Aorta (tissue), 5 donors: ENCODE data around the gene OR2AE1. TPM values are rescaled to one million over a fixed set of nuclear protein-coding genes. Genes with fewer than 3 reads are reported as not detected.
"Not testable (repeated sequence)": the region's sequence is repeated elsewhere in the genome, so short reads cannot be mapped to it uniquely, and the experiment has no call there.

ENCODE experiments used
- ATAC-seq: fragments of 200-7000 bp; cut with Tn5 transposase; one replicate; pipeline ENCODE4 v1.9.1; 2022; ENCODE audit warnings: moderate library complexity; ENCODE audit not compliant: low FRiP score
- DNase-seq, 2 donors: peaks; one replicate each; pipeline ENCODE4 v3.0.0-alpha.2; 2020
- H3K27ac ChIP-seq, 2 donors: one replicate each; pipeline ENCODE4 v1.5.1; 2013; ENCODE audit warnings: low read length in 2 of 2, mild to moderate bottlenecking in 2 of 2, moderate library complexity in 2 of 2, control low read depth in 1 of 2, inconsistent platforms in 1 of 2, low read depth in 1 of 2
- H3K27me3 ChIP-seq, 2 donors: one replicate each; pipeline ENCODE4 v1.6.1; 2013; ENCODE audit warnings: control low read depth in 1 of 2, low read length in 1 of 2, mild to moderate bottlenecking in 1 of 2, moderate library complexity in 1 of 2; ENCODE audit not compliant: insufficient read depth in 2 of 2, control insufficient read depth in 1 of 2
- H3K36me3 ChIP-seq, 2 donors: one replicate each; pipeline ENCODE4 v1.6.1; 2013; ENCODE audit warnings: control low read depth in 1 of 2, low read length in 1 of 2, mild to moderate bottlenecking in 1 of 2; ENCODE audit not compliant: insufficient read depth in 2 of 2, control insufficient read depth in 1 of 2
- H3K4me1 ChIP-seq, 2 donors: one replicate each; pipeline ENCODE4 v1.6.1; 2013; ENCODE audit warnings: low read length in 2 of 2, control low read depth in 1 of 2, mild to moderate bottlenecking in 1 of 2, moderate library complexity in 1 of 2; ENCODE audit not compliant: insufficient read depth in 2 of 2, control insufficient read depth in 1 of 2
- H3K4me3 ChIP-seq, 2 donors: one replicate each; pipeline ENCODE4 v1.5.1; 2013; ENCODE audit warnings: low read length in 2 of 2, control low read depth in 1 of 2, mild to moderate bottlenecking in 1 of 2
- H3K9me3 ChIP-seq: one replicate; pipeline ENCODE4 v1.6.1; 2013; ENCODE audit warnings: mild to moderate bottlenecking, low read length; ENCODE audit not compliant: control insufficient read depth
- whole genome bisulfite sequencing, 2 donors: extraction: QIAGEN DNeasy Blood & Tissue Kit; methylation state at CpG; one replicate each; pipeline ENCODE4 v1.1.7; 2013; 5-methylcytosine and 5-hydroxymethylcytosine counted together
- intact Hi-C, 2 donors: fragments of 100-400 bp; cut with DNase I; formaldehyde crosslinking; loops; one replicate each; pipeline versions ENCODE4 v1.14.2 to v1.15.0; 2022
- polyA plus RNA-seq, 2 donors: library from polyadenylated mRNA; stranded (reverse); fragments of 200-250 nt; gene quantifications; one replicate each; pipeline ENCODE4 v1.2.3, GENCODE V29; 2013
- total RNA-seq, 2 donors: library from RNA; stranded (reverse); fragmentation: NEBNext Ultra II Directional; extraction: Animal tissue kit (Norgen Biotek cat#: 25700); gene quantifications; one replicate each; pipeline ENCODE4 v1.2.1, GENCODE V29; 2021
- donor health status: healthy with polysubstance abuse.
- donor health status: Bipolar disorder and iron deficiency.
- donor health status: DM: no; HTN: no; CAD: no.
- donor health status: DM: no; HTN: no; CAD: no.
- donor health status: DM: yes; HTN: yes; CAD: no.

The OR2AE1 gene
- total and polyA plus RNA-seq, 4 donors, result 0.36 TPM; not detected in 3

DNA sequence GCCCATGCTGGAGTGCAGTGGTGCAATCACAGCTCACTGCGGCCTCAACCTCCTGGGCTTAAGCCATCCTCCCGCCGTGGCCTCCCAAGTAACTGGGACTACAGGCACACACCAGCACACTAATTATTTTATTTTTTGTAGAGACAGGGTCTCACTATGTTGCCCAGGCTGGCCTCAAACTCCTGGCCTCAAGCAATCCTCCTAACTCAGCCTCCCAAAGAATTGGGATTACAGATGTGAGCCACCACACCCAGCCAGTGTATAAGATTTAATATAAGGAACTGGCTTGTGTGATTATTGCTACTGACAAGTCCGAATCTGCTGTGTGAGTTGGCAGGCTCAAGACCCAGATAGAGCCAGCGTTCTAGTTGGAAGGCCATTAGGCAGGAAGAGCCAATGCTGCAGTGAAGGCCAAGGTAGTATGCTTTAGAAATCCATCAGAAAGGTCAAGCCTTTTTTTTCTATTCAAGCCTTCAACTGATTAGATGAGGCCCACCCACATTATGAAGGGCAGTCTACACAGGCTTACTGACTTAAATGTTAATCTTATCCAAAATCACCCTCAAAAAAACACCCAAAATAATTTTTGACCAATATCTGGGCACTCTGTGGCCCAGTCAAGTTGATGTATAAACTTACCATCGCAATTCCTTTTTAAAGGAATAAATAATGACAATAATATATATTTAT, 23.1 kb upstream of the OR2AE1 start:
- intact Hi-C loops, result no loop called here
- Histone ChIP-seq H3K27ac (no peak overlapping the region), H3K4me3 (no peak overlapping the region), H3K9me3 (no peaks in the 10 kb centered on the region), H3K4me1 (no peaks in the 10 kb centered on the region), H3K27me3 (no peaks in the 10 kb centered on the region), H3K36me3 (peaks cover 11 to 13% of the 10 kb centered on the region in 2 donors)
- WGBS, 2 donors, result 96 to 98% methylated on average over 6 of the region's 6 CpGs
- ATAC-seq, result no peak
- DNase-seq, result no peak

DNA sequence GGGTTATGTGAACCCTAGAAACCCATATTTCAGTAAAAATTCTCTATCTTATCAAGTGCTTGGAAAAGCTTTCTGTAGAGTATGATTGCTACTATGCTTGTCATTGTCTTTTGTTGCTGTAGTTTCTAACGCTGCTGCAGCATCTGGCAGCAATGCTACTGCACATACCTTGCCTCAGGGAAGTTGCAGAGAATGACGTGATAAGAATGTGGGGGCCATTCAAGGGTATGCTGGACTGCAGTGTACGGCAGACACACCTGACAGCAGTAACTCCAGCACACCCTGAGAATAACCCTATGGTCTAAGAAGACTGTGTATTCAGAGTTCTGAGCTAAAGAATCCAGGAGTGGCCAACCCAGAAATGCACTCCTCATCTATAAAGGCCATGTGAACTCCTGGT, 22.0 kb upstream of the OR2AE1 start:
- ATAC-seq (no peak), DNase-seq (no peak)
- H3K4me3 ChIP-seq, result no peak overlapping the region
- intact Hi-C loops, result no loop called here
- H3K36me3 ChIP-seq, result peaks cover 11 to 13% of the 10 kb centered on the region in 2 donors
- no peaks in the 10 kb centered on the region for H3K9me3 ChIP-seq
- H3K27ac ChIP-seq, result no peak overlapping the region
- H3K4me1 ChIP-seq, result no peaks in the 10 kb centered on the region
- 58 to 59% methylated on average over 3 of the region's 3 CpGs for WGBS, 2 donors
- no peaks in the 10 kb centered on the region for H3K27me3 ChIP-seq

DNA sequence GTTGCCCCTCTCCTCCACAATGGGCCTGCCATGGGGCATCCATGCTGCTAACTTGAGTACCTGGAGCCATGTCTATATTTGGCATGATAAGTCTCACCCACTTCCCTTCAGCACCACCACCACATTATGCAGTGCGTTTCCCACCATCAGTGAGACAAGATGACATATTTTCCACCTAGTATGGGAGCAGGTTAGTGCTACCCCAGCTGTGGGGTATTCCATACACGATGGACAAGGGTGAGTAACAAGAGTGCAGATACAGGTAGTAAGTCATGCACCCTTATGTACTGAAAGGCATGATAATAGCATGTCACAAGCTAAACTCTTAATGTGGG, 21.2 kb upstream of the OR2AE1 start:
- ATAC-seq, result no peak
- Histone ChIP-seq H3K27me3 (no peaks in the 10 kb centered on the region), H3K4me3 (no peak overlapping the region), H3K27ac (no peak overlapping the region), H3K9me3 (no peaks in the 10 kb centered on the region), H3K4me1 (no peaks in the 10 kb centered on the region), H3K36me3 (peaks cover 8 to 11% of the 10 kb centered on the region in 2 donors)
- intact Hi-C loops, result no loop called here
- DNase-seq, result no peak
- 88 to 92% methylated on average over 2 of the region's 2 CpGs for WGBS, 2 donors

DNA sequence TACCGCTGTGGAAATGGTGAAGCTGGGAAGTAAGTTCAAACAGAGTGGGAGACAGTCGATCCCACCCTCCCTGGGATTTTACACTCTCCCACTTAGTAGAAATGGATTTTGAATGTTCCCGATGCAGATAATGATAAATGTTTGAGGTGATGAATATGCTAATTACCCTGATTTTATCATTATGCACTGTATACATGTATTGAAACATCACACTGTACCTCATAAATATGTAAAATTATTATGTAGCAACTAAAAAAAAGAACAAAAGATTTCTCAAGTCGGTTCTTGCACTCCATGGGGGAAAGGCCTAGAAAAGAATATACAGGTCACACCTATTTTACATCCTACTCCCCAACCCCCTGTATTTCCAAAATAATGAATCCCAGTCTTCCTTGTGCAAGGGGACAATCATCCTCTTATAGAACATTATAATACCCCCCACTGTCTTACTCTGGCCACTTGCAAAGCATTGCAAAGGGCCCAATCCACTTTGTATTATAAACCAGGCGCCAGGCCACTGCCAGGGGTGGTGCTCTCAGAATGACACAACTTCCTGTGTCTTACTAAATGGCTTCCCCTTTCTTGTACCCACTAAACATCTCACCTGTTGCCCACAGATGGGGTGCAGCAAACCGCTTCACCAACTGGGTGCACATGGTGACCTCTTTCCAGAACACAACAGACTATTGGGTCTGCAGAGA, 20.6 kb upstream of the OR2AE1 start:
- H3K27ac ChIP-seq, result no peak overlapping the region
- ATAC-seq (no peak), DNase-seq (no peak)
- no peak overlapping the region for H3K4me3 ChIP-seq
- H3K9me3 ChIP-seq, result no peaks in the 10 kb centered on the region
- H3K27me3 ChIP-seq, result no peaks in the 10 kb centered on the region
- H3K4me1 ChIP-seq, result no peaks in the 10 kb centered on the region
- WGBS, 2 donors, result 89 to 90% methylated on average over 6 of the region's 6 CpGs
- peaks cover 5 to 8% of the 10 kb centered on the region in 2 donors for H3K36me3 ChIP-seq
- intact Hi-C loops, result no loop called here

DNA sequence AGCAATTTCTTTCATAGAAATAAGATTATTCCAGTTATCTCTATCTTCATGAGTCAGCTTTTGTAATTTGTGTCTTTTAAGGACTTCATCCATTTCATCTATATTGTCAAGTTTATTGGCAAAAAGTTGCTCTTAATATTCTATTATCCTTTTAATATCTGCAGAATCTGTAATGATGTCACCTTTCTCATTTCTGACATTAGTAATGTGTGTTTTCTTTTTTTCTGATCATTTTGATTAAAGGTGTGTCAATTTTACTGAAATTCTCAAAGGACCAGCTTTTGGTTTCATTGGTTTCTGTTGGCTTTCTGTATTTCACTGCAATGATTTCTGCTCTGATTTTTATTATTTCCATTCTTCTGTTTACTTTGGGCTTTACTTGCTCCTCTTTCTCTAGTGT, 17.9 kb upstream of the OR2AE1 start:
- Histone ChIP-seq H3K27me3 (no peaks in the 10 kb centered on the region), H3K27ac (no peak overlapping the region), H3K9me3 (no peaks in the 10 kb centered on the region), H3K36me3 (peaks cover 4 to 7% of the 10 kb centered on the region in 2 donors), H3K4me1 (no peaks in the 10 kb centered on the region), H3K4me3 (no peak overlapping the region)
- ATAC-seq (no peak), DNase-seq (no peak)
- intact Hi-C loops, result no loop called here

DNA sequence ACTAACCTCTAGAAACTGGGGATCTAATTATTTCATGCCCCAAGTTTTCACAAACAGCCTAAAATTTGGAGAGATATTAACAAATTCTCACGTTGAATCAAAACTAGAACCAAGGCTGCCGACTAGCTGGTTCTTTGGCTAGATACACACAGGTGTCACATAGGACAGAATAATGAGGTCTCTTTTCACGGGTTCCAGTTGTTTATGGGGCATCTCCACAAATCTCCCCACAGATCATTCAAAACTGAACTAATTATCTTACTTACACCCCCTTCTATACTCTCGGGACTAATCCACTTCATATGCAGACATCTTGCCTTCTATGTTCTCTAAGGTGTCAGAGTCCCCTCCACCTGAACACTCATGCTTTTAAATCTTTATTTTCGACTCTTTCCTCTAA, 16.4 kb upstream of the OR2AE1 start:
- Histone ChIP-seq H3K27me3 (no peaks in the 10 kb centered on the region), H3K9me3 (no peaks in the 10 kb centered on the region), H3K4me3 (no peak overlapping the region), H3K27ac (no peak overlapping the region), H3K4me1 (no peaks in the 10 kb centered on the region), H3K36me3 (peaks cover 3 to 5% of the 10 kb centered on the region in 2 donors)
- DNase-seq, result no peak
- intact Hi-C loops, result no loop called here
- 71 to 73% methylated on average over 5 of the region's 5 CpGs for WGBS, 2 donors
- ATAC-seq, result no peak

DNA sequence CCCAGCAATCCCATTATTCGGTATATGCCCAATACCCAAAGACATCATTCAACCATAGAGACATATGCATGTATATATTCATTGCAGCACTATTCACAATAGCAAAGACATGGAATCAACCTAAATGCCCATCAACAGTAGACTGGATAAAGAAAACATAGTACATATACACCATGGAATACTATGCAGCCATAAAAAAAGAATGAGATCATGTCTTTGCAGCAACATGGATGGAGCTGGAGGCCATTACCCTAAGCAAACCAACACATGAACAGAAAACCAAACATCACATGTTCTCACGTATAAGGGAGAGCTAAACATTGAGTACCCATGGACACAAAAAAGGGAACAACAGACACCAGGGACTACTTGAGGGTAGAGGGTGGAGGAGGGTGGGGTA, 13.5 kb upstream of the OR2AE1 start:
- intact Hi-C loops, H3K36me3 ChIP-seq: not testable (repeated sequence)
- 87 to 96% methylated on average over 2 of the region's 2 CpGs for WGBS, 2 donors

DNA sequence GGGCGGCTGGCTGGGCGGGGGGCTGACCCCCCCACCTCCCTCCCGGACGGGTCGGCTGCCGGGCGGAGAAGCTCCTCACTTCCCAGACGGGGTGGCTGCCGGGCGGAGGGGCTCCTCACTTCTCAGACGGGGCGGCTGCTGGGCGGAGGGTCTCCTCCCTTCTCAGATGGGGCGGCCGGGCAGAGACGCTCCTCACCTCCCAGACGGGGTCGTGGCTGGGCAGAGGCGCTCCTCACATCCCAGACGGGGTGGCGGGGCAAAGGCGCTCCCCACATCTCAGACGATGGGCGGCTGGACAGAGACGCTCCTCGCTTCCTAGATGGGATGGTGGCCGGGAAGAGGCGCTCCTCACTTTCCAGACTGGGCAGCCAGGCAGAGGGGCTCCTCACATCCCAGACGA, 11.5 kb upstream of the OR2AE1 start:
- H3K36me3 ChIP-seq, ATAC-seq, H3K27me3 ChIP-seq, intact Hi-C loops, H3K9me3 ChIP-seq, H3K4me1 ChIP-seq, DNase-seq, H3K4me3 ChIP-seq, H3K27ac ChIP-seq: not testable (repeated sequence)
- WGBS, 2 donors, result 84 to 93% methylated on average over 8 to 27 of the region's 29 CpGs

More for the DNA sequence above, 13.5 kb upstream of the OR2AE1 start:
- ATAC-seq, H3K9me3 ChIP-seq, DNase-seq, H3K4me1 ChIP-seq, H3K27ac ChIP-seq, H3K27me3 ChIP-seq, H3K4me3 ChIP-seq: not testable (repeated sequence)

DNA sequence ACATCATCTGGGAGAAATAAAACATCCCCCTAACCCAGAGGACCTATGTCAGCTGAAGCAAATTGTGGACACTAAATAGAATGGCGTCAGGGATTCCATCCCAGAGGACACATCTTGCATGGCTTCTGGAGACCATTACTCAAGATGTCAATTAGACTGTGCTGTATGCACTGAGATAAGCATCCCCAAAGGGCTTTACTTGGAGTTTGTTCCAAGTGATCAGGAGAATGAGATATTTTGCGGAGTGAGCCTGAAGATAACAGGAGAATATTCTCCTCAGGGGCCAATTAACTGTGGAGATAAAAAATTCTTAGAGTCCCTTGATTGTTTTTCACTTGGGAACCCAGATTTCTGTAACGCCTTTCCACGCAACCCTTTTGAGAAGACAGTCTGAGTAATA, 4.5 kb upstream of the OR2AE1 start:
- Histone ChIP-seq H3K27ac (no peak overlapping the region), H3K4me1 (no peaks in the 10 kb centered on the region), H3K36me3 (peaks cover 0 to 4% of the 10 kb centered on the region in 2 donors), H3K27me3 (no peaks in the 10 kb centered on the region), H3K4me3 (no peak overlapping the region), H3K9me3 (no peaks in the 10 kb centered on the region)
- intact Hi-C loops, result no loop called here
- DNase-seq, result no peak
- 71 to 77% methylated on average over 4 of the region's 4 CpGs for WGBS, 2 donors
- no peak for ATAC-seq
